HG03432 (cell line): Measurements from ENCODE around the gene TRAF3IP3.

Experiments used
- ATAC-seq: cut with Tn5 transposase; IDR thresholded peaks from one replicate; pipeline ENCODE4 v1.9.1; 2021; ENCODE audit warnings: mild to moderate bottlenecking, moderate library complexity; ENCODE audit not compliant: unreplicated experiment

TRAF3IP3 gene

DNA sequence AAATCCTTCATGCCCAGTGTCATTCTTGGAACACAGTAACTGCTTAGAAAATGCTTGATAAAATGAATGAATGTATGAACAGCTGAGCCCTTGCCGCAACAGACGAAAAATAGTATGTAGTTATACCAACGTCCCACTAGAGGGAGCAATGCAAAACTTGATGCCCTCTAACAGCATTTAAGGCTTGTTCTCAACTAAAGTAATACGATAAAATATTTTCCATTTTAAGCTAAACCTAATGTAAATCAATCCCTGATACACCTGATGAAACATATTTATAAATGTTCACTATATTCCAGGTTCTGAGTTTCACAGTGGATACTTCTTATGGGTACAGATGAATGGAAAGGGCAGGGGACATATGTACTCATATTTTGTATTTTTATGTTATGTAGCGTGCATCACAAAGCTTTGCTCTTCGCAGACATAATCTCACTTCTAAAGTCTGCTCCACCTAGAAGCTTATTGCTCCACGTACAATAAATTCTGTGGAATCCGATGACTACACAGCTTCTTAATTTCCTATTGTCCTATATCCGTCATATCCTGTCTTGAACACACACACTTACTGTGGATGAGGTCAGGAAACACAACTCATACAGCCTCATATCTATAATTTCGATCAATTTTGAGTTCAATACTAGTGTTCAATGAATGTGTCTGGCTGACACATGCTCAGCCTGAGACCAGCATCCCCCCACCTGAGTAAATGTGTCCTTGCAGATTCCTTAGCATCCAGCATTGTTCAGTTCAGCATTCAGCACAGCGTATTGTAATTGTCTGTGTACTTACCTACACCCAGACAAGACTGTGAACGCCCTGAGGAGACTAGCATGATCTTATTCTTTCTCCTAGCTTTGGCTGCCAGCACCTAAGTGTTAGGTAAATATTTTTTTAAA lies 67.5 kb downstream of the TRAF3IP3 start:
- peak; percentile 40 for ATAC-seq

DNA sequence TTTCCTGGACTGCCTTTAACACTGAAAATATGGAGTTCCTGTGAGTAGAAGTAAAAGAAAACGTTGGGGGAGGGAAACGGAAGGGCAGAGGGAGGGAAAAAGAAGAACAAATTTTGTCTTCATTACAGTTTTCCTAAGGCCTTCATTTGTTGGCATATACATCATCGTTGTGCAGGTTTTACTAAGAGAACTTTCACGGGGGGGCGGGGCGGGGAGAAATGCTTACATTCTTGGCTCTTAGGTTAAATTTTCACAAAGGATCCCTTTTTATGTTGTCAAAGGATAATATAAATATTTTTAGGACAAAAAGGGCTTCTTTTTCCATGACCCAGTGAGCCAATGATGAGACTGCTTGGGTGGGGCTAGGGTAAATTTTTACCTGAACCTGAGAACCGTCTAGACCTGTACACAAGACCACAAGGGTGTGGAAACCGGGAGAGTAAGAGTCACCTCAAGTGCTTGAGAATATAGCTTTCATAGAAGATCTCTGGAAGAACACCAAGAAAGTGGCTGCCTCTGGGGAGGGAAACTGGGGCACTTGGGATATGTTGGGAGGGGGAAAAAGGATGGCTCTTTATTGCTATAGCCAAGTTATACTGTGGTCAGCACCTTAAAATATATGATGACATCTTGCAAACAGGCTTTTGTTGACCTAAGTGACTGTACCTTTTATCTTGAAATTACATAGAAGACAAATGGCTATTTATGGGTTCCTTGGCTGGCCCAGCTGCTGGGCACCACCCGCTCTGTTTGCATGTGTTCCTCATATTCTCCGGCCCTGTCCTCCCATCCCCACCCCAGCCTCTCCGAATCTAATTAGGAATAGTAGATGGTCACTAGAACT lies 70.0 kb downstream of the TRAF3IP3 start:
- ATAC-seq = no peak

DNA sequence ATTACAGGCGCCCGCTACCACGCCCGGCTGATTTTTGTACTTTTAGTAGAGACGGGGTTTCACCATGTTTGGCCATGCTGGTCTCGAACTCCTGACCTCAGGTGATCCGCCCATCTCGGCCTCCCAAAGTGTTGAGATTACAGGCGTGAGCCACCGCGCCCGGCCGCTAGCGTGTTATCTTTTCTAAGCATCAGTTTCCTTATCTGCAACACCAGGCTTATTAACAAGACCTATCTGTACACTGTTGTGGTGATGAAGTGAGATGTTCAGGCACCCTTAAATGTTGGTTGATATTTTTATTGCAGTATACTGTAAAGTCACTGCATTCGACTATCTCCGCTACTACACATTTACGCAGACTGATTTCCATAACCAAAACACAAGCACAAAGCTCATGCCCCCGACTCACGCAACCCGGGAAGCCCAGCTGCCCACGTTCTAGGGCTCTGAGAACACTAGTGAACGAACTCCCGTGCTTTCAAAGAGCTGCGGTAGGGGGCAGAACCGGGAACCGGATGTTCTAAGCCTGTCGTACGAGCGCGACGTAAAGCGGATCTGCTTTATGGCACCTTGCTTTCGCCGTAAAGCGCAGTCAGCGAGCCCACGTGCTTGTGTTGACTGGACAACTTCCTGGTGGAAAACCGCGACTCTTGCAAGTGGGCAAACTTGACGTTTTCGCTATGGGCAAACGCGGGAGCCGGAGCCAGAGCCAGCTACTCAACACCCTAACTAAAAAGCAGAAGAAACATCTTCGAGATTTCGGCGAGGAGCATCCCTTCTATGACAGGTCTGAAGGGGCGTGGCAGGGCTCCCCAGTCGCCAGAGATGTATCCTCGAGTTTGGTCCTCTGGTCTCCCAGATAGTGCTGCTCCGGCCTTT lies 71.8 kb downstream of the TRAF3IP3 start, which contains the start of gene UTP25:
Gene UTP25 (plus strand): TSS at position 589 of the 879 bp plus-strand sequence. CDS start 92 bp downstream, at position 681.
- ATAC-seq = peak; percentile 92

DNA sequence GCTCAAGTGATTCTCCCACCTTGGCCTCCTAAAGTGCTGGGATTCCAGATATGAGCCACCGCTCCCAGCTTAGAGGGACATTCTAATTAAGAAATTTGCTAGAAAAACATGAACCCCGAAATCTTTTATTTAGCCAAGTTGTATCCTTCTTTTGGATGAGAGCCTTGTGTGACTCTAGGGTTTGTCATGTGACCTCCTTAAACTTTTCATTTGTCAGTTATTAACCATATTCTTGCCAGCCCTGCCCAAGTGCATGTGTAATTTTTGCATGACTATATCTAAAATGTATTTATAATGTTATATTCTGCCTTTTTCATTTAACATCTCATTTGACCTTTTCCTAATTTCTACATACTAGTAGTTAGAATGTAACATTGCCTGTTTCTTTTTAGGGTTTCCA lies 73.9 kb downstream of the TRAF3IP3 start:
- ATAC-seq = no peak

DNA sequence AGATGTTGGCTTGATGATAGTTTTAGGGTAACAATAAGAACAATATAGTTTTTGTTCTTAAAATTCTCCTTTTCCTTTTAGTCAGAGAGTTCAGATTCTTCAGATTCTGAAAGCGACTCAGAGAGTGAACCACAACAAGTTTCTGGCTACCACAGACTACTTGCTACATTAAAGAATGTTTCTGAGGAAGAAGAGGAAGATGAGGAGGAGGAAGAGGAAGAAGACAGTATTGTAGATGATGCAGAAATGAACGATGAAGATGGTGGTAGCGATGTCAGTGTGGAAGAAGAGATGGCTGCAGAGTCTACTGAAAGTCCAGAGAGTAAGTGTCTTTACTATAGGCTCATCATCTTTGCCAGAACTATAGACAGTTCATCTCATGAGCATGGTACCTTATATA lies 74.9 kb downstream of the TRAF3IP3 start:
- ATAC-seq = no peak

DNA sequence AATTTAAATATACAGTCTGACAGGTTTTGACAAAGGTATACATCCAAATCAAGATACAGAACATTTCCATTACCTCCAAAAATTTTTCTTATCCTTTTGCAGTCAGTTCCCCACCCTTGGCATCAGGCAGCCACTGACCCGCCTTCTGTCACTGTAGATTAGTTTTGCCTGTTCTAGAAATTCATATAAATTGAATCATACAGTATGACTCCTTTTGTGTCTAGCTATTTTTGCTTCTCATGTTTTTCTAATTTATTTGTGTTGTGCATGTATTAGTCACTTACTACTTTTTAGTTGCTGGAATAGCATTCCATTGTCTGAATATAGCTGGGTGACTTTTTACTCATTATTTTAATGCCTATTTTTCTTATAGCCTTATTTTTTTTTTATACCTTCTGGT lies 75.8 kb downstream of the TRAF3IP3 start:
- no peak for ATAC-seq
